PC-3 (cell line): ENCODE data around the gene BRK1. TPM values are rescaled to one million over a fixed set of nuclear protein-coding genes. Genes with fewer than 3 reads are reported as not detected.

ENCODE experiments used
- ATAC-seq: fragments of 200-7000 bp; cut with Tn5 transposase; 2 replicates; pipeline ENCODE4 v1.9.1; 2020; ENCODE audit warnings: mild to moderate bottlenecking, moderate library complexity
- BruUV-seq: library from RNA; stranded (reverse); fragments of 400-500 nt; replicated peaks from 2 replicates; lab custom pipeline; 2021; lab: Mats Ljungman, UMichigan
- CTCF ChIA-PET: fragments of 300-600 bp; sonication (Branson Sonifier 250); formaldehyde crosslinking; loops from one replicate; lab custom pipeline; 2022; ENCODE audit warnings: antibody characterized with exemption; lab: Charles Lee
- POLR2A ChIA-PET: fragments of 300-600 bp; sonication (Branson Sonifier 250); formaldehyde crosslinking; loops from one replicate; lab custom pipeline; 2022; ENCODE audit warnings: antibody characterized with exemption; ENCODE audit not compliant: unreplicated experiment; lab: Charles Lee
- DNase-seq: peaks from one replicate; pipeline ENCODE4 v3.0.0-alpha.2; 2015
- H2AFZ ChIP-seq: fragments of 300-600 bp; sonication (generic); 2 replicates; pipeline ENCODE4 v1.6.0; 2016; ENCODE audit warnings: antibody characterized with exemption, low read length
- H3F3A ChIP-seq: fragments of 300-600 bp; sonication (generic); one replicate; pipeline ENCODE4 v1.6.0; 2017; ENCODE audit warnings: antibody characterized with exemption, low read length, control low read depth, mild to moderate bottlenecking; ENCODE audit not compliant: unreplicated experiment
- H3K27ac ChIP-seq: fragments of 300-600 bp; sonication (generic); 2 replicates; pipeline ENCODE4 v1.5.1; 2016; ENCODE audit warnings: mild to moderate bottlenecking, low read length
- H3K27me3 ChIP-seq: fragments of 300-600 bp; sonication (generic); 2 replicates; pipeline ENCODE4 v1.6.1; 2016; ENCODE audit warnings: low read length, mixed read lengths
- H3K36me3 ChIP-seq: fragments of 300-600 bp; sonication (generic); 2 replicates; pipeline ENCODE4 v1.6.1; 2016; ENCODE audit warnings: low read depth, mixed run types, low read length, mixed read lengths
- H3K4me1 ChIP-seq: fragments of 300-600 bp; sonication (generic); 2 replicates; pipeline ENCODE4 v1.5.1; 2016; ENCODE audit warnings: low read length; ENCODE audit not compliant: insufficient read depth
- H3K4me2 ChIP-seq: fragments of 300-600 bp; sonication (generic); 2 replicates; pipeline ENCODE4 v1.6.0; 2016; ENCODE audit warnings: low read length
- H3K4me3 ChIP-seq: fragments of 300-600 bp; sonication (generic); 2 replicates; pipeline ENCODE4 v1.5.1; 2016; ENCODE audit warnings: mild to moderate bottlenecking, low read length, mixed read lengths
- H3K79me2 ChIP-seq: fragments of 300-600 bp; sonication (generic); 2 replicates; pipeline ENCODE4 v1.6.1; 2017; ENCODE audit warnings: low read length, mixed read lengths
- H3K9ac ChIP-seq: fragments of 300-600 bp; sonication (generic); 2 replicates; pipeline ENCODE4 v1.6.0; 2016; ENCODE audit warnings: mild to moderate bottlenecking, low read length
- H3K9me2 ChIP-seq: fragments of 300-600 bp; sonication (generic); replicated peaks from 2 replicates; pipeline ENCODE4 v1.6.1; 2016; ENCODE audit warnings: mixed run types, low read length, mixed read lengths
- H3K9me3 ChIP-seq: fragments of 300-600 bp; sonication (generic); 2 replicates; pipeline ENCODE4 v1.6.1; 2016; ENCODE audit warnings: low read length, mixed read lengths
- H4K20me1 ChIP-seq: fragments of 300-600 bp; sonication (generic); 2 replicates; pipeline ENCODE4 v1.6.1; 2016; ENCODE audit warnings: low read length, mixed read lengths
- EZH2 ChIP-seq: fragments of 300-600 bp; sonication (generic); IDR thresholded peaks from one replicate; pipeline ENCODE4 v1.6.1; 2017; ENCODE audit warnings: antibody characterized with exemption, mild to moderate bottlenecking, low read length; ENCODE audit not compliant: unreplicated experiment
- EZH2phosphoT487 ChIP-seq: fragments of 300-600 bp; sonication (generic); IDR thresholded peaks from 2 replicates; pipeline ENCODE4 v1.6.1; 2018; ENCODE audit warnings: mild to moderate bottlenecking, antibody characterized with exemption, low read length, borderline replicate concordance
- intact Hi-C: fragments of 100-400 bp; cut with micrococcal nuclease; formaldehyde crosslinking; loops from 2 replicates; pipeline ENCODE4 v1.9.0; 2023
- total RNA-seq: library from RNA; depleted of rRNA; stranded (reverse); fragments of >200 nt; gene quantifications from 2 replicates; pipeline ENCODE4 v1.2.3, GENCODE V29; 2014
- TF ChIP-seq, protein P1 (sequence below): fragments of 300-600 bp; sonication (generic); conservative IDR thresholded peaks from 2 replicates; pipeline ENCODE4 v1.5.1; 2017; ENCODE audit warnings: antibody characterized with exemption, low read depth, mild to moderate bottlenecking, low read length

Gene BRK1
- total RNA-seq, 1 experiment from 2014 or later, result 140 TPM

DNA sequence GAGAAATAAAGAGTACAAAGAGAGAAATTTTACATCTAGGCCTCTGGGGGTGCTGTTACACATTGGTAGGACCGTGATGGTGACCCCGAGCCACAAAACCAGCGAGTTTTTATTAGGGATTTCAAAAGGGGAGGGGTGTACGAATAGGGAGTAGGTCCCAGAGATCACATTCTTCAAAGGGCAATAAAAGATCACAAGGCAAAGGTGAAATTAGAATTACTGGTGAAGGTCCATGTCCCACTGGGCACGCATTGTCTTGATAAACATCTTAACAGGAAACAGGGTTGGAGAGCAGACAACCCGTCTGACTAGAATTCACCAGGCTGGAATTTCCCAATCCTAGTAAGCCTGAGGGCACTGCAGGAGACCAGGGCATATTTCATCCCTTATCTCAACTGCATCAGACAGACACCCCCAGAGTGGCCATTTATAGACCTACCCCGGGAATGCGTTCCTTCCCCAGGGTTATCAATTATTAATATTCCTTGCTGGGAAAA is 53.6 kb downstream of the BRK1 start:
- intact Hi-C loops, result no loop called here
- CTCF ChIA-PET, result no interaction called here

DNA sequence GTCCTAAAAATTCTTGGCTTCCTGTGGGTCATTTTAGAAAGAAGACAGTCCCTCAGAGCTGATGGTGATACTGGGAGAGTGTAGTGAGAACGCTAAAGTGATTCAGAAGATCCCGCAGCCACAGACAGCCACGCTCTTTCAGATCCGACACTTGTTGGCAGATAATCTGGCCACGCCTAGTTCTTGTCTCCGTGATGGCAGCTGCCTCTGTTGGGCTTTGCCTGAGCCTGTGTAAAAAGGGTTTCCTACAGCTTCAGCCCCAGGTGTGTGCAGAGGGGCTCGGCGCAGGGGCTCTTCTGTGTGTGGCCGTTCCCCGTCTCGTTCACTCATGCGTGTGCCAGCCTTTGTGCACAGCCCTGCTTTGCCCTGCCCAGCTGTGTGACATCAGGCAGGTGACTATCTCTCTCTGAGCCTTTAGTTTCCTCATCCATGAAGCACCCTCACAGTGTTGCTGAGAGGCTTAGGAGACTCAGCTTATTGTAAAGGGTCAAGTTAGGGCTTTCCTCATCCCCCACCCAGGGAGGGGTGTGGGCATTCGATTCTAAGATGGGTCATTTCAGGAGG is 55.5 kb downstream of the BRK1 start:
- Histone ChIP-seq H3K4me2 (no peak overlapping the region), H3K27ac (no peak overlapping the region), H3K9ac (no peak overlapping the region), H3K9me2 (no peaks in the 10 kb centered on the region), H3K9me3 (peaks cover 5% of the 10 kb centered on the region), H3K4me3 (no peak overlapping the region), H3K79me2 (peaks cover 9% of the 10 kb centered on the region; the same call in 1 of the 2 replicates), H4K20me1 (no peaks in the 10 kb centered on the region; the same call in 1 of the 2 replicates), H3K27me3 (no peaks in the 10 kb centered on the region), H2AFZ (no peak overlapping the region), H3F3A (no peaks in the 10 kb centered on the region), H3K36me3 (peaks cover 13% of the 10 kb centered on the region), H3K4me1 (peaks cover 14% of the 10 kb centered on the region)
- POLR2A ChIA-PET, result no interaction called here
- intact Hi-C loops, result no loop called here
- TF ChIP-seq EZH2, result no peak
- TF ChIP-seq EZH2phosphoT487, result no peak
- TF ChIP-seq, protein P1, sequence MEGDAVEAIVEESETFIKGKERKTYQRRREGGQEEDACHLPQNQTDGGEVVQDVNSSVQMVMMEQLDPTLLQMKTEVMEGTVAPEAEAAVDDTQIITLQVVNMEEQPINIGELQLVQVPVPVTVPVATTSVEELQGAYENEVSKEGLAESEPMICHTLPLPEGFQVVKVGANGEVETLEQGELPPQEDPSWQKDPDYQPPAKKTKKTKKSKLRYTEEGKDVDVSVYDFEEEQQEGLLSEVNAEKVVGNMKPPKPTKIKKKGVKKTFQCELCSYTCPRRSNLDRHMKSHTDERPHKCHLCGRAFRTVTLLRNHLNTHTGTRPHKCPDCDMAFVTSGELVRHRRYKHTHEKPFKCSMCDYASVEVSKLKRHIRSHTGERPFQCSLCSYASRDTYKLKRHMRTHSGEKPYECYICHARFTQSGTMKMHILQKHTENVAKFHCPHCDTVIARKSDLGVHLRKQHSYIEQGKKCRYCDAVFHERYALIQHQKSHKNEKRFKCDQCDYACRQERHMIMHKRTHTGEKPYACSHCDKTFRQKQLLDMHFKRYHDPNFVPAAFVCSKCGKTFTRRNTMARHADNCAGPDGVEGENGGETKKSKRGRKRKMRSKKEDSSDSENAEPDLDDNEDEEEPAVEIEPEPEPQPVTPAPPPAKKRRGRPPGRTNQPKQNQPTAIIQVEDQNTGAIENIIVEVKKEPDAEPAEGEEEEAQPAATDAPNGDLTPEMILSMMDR, result no peak
- ATAC-seq, result no peak
- DNase-seq, result no peak
- CTCF ChIA-PET, result no interaction called here
- no TSS peak for BruUV-seq

More for the DNA sequence above, 53.6 kb downstream of the BRK1 start:
- Histone ChIP-seq H3K27ac (no peak overlapping the region), H3K4me1 (peaks cover 12% of the 10 kb centered on the region), H3K4me3 (no peak overlapping the region), H3K4me2 (no peak overlapping the region), H3K79me2 (peaks cover 18% of the 10 kb centered on the region), H2AFZ (no peak overlapping the region), H4K20me1 (no peaks in the 10 kb centered on the region; the same call in 1 of the 2 replicates), H3K36me3 (peaks cover 13% of the 10 kb centered on the region), H3K9ac (no peak overlapping the region), H3K9me2 (no peaks in the 10 kb centered on the region), H3K9me3 (peaks cover 5% of the 10 kb centered on the region), H3K27me3 (no peaks in the 10 kb centered on the region), H3F3A (no peaks in the 10 kb centered on the region)
- peak; percentile 44 for DNase-seq
- POLR2A ChIA-PET, result no interaction called here
- ATAC-seq, result no peak
- TF ChIP-seq EZH2phosphoT487, result no peak
- TF ChIP-seq, protein P1, result peak; percentile 49
- BruUV-seq, result no TSS peak
